ENCODE results near the gene ZNF579.

- TF ChIP-seq, protein P1, sequence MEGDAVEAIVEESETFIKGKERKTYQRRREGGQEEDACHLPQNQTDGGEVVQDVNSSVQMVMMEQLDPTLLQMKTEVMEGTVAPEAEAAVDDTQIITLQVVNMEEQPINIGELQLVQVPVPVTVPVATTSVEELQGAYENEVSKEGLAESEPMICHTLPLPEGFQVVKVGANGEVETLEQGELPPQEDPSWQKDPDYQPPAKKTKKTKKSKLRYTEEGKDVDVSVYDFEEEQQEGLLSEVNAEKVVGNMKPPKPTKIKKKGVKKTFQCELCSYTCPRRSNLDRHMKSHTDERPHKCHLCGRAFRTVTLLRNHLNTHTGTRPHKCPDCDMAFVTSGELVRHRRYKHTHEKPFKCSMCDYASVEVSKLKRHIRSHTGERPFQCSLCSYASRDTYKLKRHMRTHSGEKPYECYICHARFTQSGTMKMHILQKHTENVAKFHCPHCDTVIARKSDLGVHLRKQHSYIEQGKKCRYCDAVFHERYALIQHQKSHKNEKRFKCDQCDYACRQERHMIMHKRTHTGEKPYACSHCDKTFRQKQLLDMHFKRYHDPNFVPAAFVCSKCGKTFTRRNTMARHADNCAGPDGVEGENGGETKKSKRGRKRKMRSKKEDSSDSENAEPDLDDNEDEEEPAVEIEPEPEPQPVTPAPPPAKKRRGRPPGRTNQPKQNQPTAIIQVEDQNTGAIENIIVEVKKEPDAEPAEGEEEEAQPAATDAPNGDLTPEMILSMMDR (IDR thresholded peaks at IDR 0.05; ENCODE audit: extremely low read depth in 1 of 2, insufficient read depth in 1 of 2, low read depth in 1 of 2, low read length in 2 of 2): no peak
- TF ChIP-seq POLR2A (IDR thresholded peaks at IDR 0.05; ENCODE audit: low read depth, low read length) (no peak), EZH2 (IDR thresholded peaks at IDR 0.05; ENCODE audit: borderline replicate concordance, low read depth, low read length, severe bottlenecking) (no peak)
These were observed 26.2 kb upstream of the ZNF579 start for GRCh38 chr19:55606817-55607216.
